Fibroblast of lung (primary cell): ENCODE results near the gene PLSCR1. TPM values are rescaled to one million over a fixed set of nuclear protein-coding genes. Genes with fewer than 3 reads are reported as not detected.

Experiments used
- DNase-seq, 2 donors: peaks; one replicate each; pipeline versions ENCODE4 v3.0.0 to v3.0.0-alpha.2; 2010; ENCODE audit warnings: low read depth in 2 of 2
- H2AFZ ChIP-seq: 2 replicates; pipeline ENCODE4 v1.5.1; 2012; ENCODE audit warnings: low read length, control low read depth, inconsistent platforms
- H3K27ac ChIP-seq: 2 replicates; pipeline ENCODE4 v1.5.1; 2011; ENCODE audit warnings: low read length, control low read depth; ENCODE audit not compliant: insufficient read depth
- H3K27me3 ChIP-seq: 2 replicates; pipeline ENCODE4 v1.5.1; 2011; ENCODE audit warnings: mild to moderate bottlenecking, low read length; ENCODE audit not compliant: control insufficient read depth, insufficient read depth
- H3K36me3 ChIP-seq: 2 replicates; pipeline ENCODE4 v1.5.1; 2011; ENCODE audit warnings: low read length; ENCODE audit not compliant: control insufficient read depth, insufficient read depth
- H3K4me1 ChIP-seq: 2 replicates; pipeline ENCODE4 v1.5.1; 2011; ENCODE audit warnings: low read length; ENCODE audit not compliant: control insufficient read depth, insufficient read depth; ENCODE audit errors: extremely low read depth
- H3K4me2 ChIP-seq: 2 replicates; pipeline ENCODE4 v1.5.1; 2011; ENCODE audit warnings: low read length, control low read depth; ENCODE audit not compliant: insufficient read depth; ENCODE audit errors: extremely low read depth
- H3K4me3 ChIP-seq, 4 experiments: fragments of 200-600 bp in 1 of 4; sonication (generic) in 1 of 4; replicated peaks in 1 of 4; 2 replicates each; pipeline ENCODE4 v1.5.1; 2011 to 2016; ENCODE audit warnings: low read length in 4 of 4, low read depth in 3 of 4, mild to moderate bottlenecking in 3 of 4, control low read depth in 2 of 4, inconsistent platforms in 1 of 4, mixed read lengths in 1 of 4; ENCODE audit not compliant: insufficient read depth in 1 of 4; ENCODE audit errors: control extremely low read depth in 1 of 4
- H3K79me2 ChIP-seq: 2 replicates; pipeline ENCODE4 v1.5.1; 2012; ENCODE audit warnings: mild to moderate bottlenecking, low read length, inconsistent platforms; ENCODE audit not compliant: control insufficient read depth, insufficient read depth
- H3K9ac ChIP-seq: 2 replicates; pipeline ENCODE4 v1.5.1; 2011; ENCODE audit warnings: mild to moderate bottlenecking, low read length, control low read depth; ENCODE audit not compliant: insufficient read depth
- H3K9me3 ChIP-seq: 2 replicates; pipeline ENCODE4 v1.5.1; 2012; ENCODE audit warnings: low read depth, low read length; ENCODE audit not compliant: control insufficient read depth, insufficient read depth
- H4K20me1 ChIP-seq: 2 replicates; pipeline ENCODE4 v1.5.1; 2011; ENCODE audit warnings: low read length; ENCODE audit not compliant: control insufficient read depth, insufficient read depth; ENCODE audit errors: extremely low read depth
- EZH2 ChIP-seq: IDR thresholded peaks from 2 replicates; pipeline ENCODE4 v1.5.1; 2012; ENCODE audit warnings: low read length, control low read depth, mild to moderate bottlenecking; ENCODE audit errors: missing control alignments
- polyA plus RNA-seq, 2 donors: library from polyadenylated mRNA; depleted of rRNA in 1 of 2; stranded (reverse) in 1 of 2; unstranded in 1 of 2; fragments of >200 nt; gene quantifications; 2 replicates each; pipeline ENCODE4 v1.2.1, GENCODE V29; 2011 to 2012; ENCODE audit warnings: missing spikeins in 1 of 2
- total RNA-seq: library from RNA; depleted of rRNA; stranded (reverse); fragments of >200 nt; gene quantifications from 2 replicates; pipeline ENCODE4 v1.2.1, GENCODE V29; 2014
- TF ChIP-seq, protein P1 (sequence below), 2 donors: IDR thresholded peaks in 1 of 2; conservative IDR thresholded peaks in 1 of 2; 1 replicate in 1 of 2; 2 replicates in 1 of 2; pipeline ENCODE4 v1.5.1; 2011 to 2012; ENCODE audit warnings: low read length in 2 of 2, control low read depth in 1 of 2, inconsistent platforms in 1 of 2, low read depth in 1 of 2, mild to moderate bottlenecking in 1 of 2

PLSCR1 gene
- total and polyA plus RNA-seq, 2 donors (not counting 1 experiment from before 2014, with no cell fraction given) = 36.8 to 73.3 TPM

DNA sequence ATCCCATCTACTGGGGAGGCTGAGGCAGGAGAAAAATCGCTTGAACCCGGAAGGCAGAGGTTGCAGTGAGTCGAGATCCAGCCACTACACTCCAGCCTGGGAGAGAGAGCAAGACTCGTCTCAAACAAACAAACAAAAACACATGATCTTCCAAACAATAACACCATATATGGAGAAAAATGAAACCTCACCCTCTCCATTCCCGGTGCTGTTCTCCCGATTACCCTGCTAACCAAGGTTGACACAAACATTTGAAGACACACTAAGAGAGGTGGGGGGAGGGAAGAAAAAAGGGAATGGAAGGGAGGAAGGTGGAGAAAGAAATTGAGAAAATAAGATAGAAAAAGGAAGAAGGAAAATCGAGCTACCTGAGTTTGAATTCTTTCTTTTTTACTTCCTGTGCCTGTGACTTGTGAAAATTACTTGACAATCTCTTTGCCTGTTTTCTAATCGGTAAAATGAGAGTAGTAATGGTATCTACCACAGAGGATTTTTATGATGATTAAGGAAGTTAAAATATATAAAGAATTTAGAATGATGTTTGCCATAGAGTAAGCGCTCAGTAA is 73.9 kb downstream of the PLSCR1 start:
- Histone ChIP-seq H3K36me3 (no peaks in the 10 kb centered on the region), H4K20me1 (no peaks in the 10 kb centered on the region), H3K27me3 (no peaks in the 10 kb centered on the region), H3K79me2 (no peaks in the 10 kb centered on the region), H3K4me3 (no peak overlapping the region), H3K4me2 (no peak overlapping the region), H3K9ac (no peak overlapping the region), H3K9me3 (no peaks in the 10 kb centered on the region), H3K27ac (no peak overlapping the region), H2AFZ (no peak overlapping the region), H3K4me1 (peaks cover 12% of the 10 kb centered on the region)
- TF ChIP-seq EZH2 = no peak
- TF ChIP-seq, protein P1, sequence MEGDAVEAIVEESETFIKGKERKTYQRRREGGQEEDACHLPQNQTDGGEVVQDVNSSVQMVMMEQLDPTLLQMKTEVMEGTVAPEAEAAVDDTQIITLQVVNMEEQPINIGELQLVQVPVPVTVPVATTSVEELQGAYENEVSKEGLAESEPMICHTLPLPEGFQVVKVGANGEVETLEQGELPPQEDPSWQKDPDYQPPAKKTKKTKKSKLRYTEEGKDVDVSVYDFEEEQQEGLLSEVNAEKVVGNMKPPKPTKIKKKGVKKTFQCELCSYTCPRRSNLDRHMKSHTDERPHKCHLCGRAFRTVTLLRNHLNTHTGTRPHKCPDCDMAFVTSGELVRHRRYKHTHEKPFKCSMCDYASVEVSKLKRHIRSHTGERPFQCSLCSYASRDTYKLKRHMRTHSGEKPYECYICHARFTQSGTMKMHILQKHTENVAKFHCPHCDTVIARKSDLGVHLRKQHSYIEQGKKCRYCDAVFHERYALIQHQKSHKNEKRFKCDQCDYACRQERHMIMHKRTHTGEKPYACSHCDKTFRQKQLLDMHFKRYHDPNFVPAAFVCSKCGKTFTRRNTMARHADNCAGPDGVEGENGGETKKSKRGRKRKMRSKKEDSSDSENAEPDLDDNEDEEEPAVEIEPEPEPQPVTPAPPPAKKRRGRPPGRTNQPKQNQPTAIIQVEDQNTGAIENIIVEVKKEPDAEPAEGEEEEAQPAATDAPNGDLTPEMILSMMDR (conservative IDR thresholded peaks at IDR 0.05 in 1 of 2, IDR thresholded peaks at IDR 0.05 in 1 of 2; ENCODE audit: low read depth in 1 of 2, low read length in 2 of 2) = no peak
- DNase-seq = no peak

DNA sequence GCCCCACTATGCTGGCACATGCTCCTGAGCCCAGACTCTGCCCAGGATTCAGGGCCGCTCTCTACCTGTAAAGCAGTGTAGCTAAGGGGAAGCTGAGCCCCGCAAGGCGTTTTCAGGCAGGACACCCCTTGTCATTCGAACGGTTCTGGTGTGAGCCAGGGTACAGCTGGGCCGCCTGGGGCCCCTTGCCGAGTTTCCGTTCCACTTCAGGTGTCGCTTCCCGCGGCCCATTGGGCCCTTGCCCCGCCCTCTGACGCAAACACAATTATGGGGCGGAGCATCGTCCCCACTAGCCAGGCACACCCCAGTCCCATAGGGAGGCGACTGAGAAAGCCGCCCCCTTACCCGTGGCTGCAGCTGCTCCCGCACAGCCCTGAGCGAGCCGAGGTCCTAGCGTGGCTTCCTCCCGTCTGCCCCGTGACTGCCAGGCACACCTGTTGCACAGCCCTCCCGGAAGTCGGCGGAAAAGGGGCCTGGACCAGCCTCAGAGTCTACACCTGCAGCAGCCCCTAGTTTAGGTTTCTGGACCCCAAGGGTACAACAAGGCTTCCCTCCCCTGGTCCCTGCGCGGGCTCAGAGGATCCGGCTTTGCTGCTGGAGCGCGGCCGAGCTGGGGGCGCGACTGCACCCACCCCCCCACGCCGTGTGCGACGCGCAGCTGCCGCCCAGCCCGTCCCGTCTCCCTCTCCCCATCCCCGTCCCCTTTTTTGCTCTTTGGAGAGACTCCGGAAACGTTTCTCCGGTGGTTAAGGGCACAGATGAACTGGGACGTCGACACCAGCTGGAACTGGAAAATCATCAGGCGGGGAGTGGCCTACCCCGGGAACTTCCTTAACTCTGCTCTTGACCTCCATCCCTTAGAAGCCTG is 75.0 kb downstream of the PLSCR1 start, which contains the start of gene PLSCR2:
Gene PLSCR2 (minus strand): TSS at position 412 of the 868 bp plus-strand sequence. CDS start 9,657 bp downstream, outside the sequence.
- H3K27ac ChIP-seq = no peak within 1 kb of the TSS
- DNase-seq = peak; percentile 38 to 49
- no peak for TF ChIP-seq EZH2
- TF ChIP-seq, protein P1 (conservative IDR thresholded peaks at IDR 0.05 in 1 of 2, IDR thresholded peaks at IDR 0.05 in 1 of 2; ENCODE audit: low read depth in 1 of 2, low read length in 2 of 2) = no peak

DNA sequence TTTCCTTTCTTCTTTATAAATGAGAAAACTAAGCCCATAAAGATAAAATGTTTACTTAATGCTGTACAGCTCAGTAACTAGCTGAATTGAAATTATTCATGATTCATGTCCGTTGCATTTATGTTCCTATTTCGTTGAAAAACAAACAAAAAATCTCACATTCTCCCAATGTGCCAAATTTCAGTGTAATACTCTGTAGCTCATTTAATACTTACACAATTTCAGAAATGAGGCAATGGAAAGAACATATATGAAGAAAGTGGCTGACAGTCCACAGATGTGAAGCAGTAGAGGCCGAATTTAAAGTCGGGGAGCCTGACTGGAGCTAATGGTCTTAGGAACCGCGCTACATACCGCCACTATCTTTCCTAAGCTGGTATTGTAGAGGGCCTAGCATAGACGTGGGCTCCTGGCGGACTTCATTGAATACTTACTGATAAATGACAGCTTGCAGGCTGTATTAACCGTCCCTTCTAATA is 75.7 kb downstream of the PLSCR1 start:
- H3K4me3 ChIP-seq = peak overlapping the region in 1 of 4 experiments; percentile 56
- no peaks in the 10 kb centered on the region for H3K27me3 ChIP-seq
- no peaks in the 10 kb centered on the region for H3K36me3 ChIP-seq
- H3K79me2 ChIP-seq = no peaks in the 10 kb centered on the region
- TF ChIP-seq, protein P1 (conservative IDR thresholded peaks at IDR 0.05 in 1 of 2, IDR thresholded peaks at IDR 0.05 in 1 of 2; ENCODE audit: low read depth in 1 of 2, low read length in 2 of 2) = no peak
- TF ChIP-seq EZH2 = no peak
- no peak overlapping the region for H3K27ac ChIP-seq
- no peaks in the 10 kb centered on the region for H3K9me3 ChIP-seq
- H3K4me2 ChIP-seq = peak overlapping the region; percentile 54
- peaks cover 12% of the 10 kb centered on the region for H3K4me1 ChIP-seq
- H3K9ac ChIP-seq = no peak overlapping the region
- DNase-seq = peak in 1 of 2 donors; percentile 91
- no peaks in the 10 kb centered on the region for H4K20me1 ChIP-seq
- H2AFZ ChIP-seq = no peak overlapping the region

More for the DNA sequence above, 75.0 kb downstream of the PLSCR1 start, which contains the start of gene PLSCR2:
- no peak within 1 kb of the TSS for H3K9ac ChIP-seq
- no peaks in the 10 kb centered on the region for H4K20me1 ChIP-seq
- peak within 1 kb of the TSS; percentile 63 for H2AFZ ChIP-seq
- no peaks in the 10 kb centered on the region for H3K36me3 ChIP-seq
- H3K79me2 ChIP-seq = no peaks in the 10 kb centered on the region
- H3K27me3 ChIP-seq = no peaks in the 10 kb centered on the region
- H3K4me3 ChIP-seq = peak within 1 kb of the TSS in 3 of 4 experiments; percentile 25 to 56 (median 39)
- peaks cover 12% of the 10 kb centered on the region for H3K4me1 ChIP-seq
- H3K4me2 ChIP-seq = peak within 1 kb of the TSS; percentile 58
- H3K9me3 ChIP-seq = no peaks in the 10 kb centered on the region
